Stimulated activated CD4-positive, alpha-beta T cell treated with anti-CD3 and anti-CD28 coated beads, Interleukin-2, amount 100 ng/mL, for 48 hours (primary cell): ENCODE measurements around the gene POFUT2.
"Not testable (repeated sequence)": the region's sequence is repeated elsewhere in the genome, so short reads cannot be mapped to it uniquely, and the experiment has no call there.

ENCODE experiments used
- DNase-seq, 2 donors: peaks; one replicate each; pipeline ENCODE4 v3.0.0-alpha.2; 2020

Gene POFUT2

GRCh38 chr21:45326169-45326851 lies 38.6 kb upstream of the POFUT2 start:
- no peak for DNase-seq

- no peak for DNase-seq
Measured at GRCh38 chr21:45325206-45326168, 37.8 kb upstream of the POFUT2 start.

GRCh38 chr21:45324489-45325205 lies 37.0 kb upstream of the POFUT2 start:
- no peak for DNase-seq

- DNase-seq, result no peak
Measured at GRCh38 chr21:45323487-45324311, 36.0 kb upstream of the POFUT2 start.

GRCh38 chr21:45322960-45323461 lies 35.3 kb upstream of the POFUT2 start:
- no peak for DNase-seq

- DNase-seq, result no peak
Measured at GRCh38 chr21:45322231-45322959, 34.7 kb upstream of the POFUT2 start.

- no peak for DNase-seq
Measured at GRCh38 chr21:45320261-45321025, 32.7 kb upstream of the POFUT2 start.

- DNase-seq, result no peak
Measured at GRCh38 chr21:45319461-45320211, 31.9 kb upstream of the POFUT2 start.

GRCh38 chr21:45318556-45319404 lies 31.1 kb upstream of the POFUT2 start:
- DNase-seq, result no peak

- no peak for DNase-seq
Measured at GRCh38 chr21:45318146-45318555, 30.5 kb upstream of the POFUT2 start.

GRCh38 chr21:45317398-45318145 lies 29.9 kb upstream of the POFUT2 start:
- no peak for DNase-seq

GRCh38 chr21:45316871-45317397 lies 29.2 kb upstream of the POFUT2 start:
- DNase-seq, result no peak

- not testable (repeated sequence) for DNase-seq
Measured at GRCh38 chr21:45315676-45316470, 28.2 kb upstream of the POFUT2 start.

- no peak for DNase-seq
Measured at GRCh38 chr21:45313682-45314081, 26.0 kb upstream of the POFUT2 start.

GRCh38 chr21:45313015-45313414 lies 25.3 kb upstream of the POFUT2 start:
- DNase-seq, result no peak

GRCh38 chr21:45312296-45312695 lies 24.6 kb upstream of the POFUT2 start:
- no peak for DNase-seq

- DNase-seq, result no peak
Measured at GRCh38 chr21:45310459-45310858, 22.8 kb upstream of the POFUT2 start.
